ENCODE data around the gene PLEKHG5.

Gene PLEKHG5

DNA sequence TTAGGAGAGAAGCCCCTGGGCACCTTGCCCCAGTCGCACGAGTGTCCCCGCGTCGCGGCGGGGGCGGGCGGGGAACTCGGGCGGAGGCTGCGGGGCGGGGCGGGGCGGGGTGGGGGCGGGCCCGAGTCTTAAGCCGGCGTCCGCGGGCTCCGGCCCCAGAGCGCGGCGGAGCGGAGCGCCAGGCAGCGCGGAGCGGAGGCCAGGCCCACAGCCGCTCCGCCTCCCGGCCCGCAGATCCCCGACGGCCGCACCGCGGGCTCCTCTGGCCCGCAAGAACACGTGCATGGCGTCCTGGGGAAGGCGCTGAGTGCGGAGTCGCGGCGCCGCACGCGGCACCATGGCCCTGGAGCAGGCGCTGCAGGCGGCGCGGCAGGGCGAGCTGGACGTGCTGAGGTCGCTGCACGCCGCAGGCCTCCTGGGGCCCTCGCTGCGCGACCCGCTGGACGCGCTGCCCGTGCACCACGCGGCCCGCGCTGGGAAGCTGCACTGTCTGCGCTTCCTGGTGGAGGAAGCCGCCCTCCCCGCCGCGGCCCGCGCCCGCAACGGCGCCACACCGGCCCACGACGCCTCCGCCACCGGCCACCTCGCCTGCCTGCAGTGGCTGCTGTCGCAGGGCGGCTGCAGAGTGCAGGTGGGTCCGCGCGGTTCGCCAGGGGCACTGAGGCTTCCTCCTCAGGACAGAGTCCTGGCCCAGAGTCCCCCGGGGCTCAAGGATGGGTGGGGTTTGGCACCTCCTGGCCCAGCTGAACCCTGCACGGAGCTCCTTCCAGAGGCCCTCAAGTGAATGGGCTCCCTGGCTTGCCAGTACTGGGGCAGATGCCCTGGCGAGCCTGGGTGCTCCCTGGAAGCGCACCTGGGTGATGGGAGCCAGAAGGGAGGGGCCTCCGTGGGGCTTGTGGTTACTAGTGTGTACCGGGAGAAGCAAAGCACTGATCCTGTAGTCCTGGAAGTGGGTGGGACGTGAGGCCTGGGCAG lies 66.6 kb downstream of the PLEKHG5 start, which contains the start of gene ESPN:
TSS of gene ESPN (plus strand) at position 158 of the 975 bp plus-strand sequence. CDS start at position 338, 180 bp downstream.
- no peak for DNase-seq

DNA sequence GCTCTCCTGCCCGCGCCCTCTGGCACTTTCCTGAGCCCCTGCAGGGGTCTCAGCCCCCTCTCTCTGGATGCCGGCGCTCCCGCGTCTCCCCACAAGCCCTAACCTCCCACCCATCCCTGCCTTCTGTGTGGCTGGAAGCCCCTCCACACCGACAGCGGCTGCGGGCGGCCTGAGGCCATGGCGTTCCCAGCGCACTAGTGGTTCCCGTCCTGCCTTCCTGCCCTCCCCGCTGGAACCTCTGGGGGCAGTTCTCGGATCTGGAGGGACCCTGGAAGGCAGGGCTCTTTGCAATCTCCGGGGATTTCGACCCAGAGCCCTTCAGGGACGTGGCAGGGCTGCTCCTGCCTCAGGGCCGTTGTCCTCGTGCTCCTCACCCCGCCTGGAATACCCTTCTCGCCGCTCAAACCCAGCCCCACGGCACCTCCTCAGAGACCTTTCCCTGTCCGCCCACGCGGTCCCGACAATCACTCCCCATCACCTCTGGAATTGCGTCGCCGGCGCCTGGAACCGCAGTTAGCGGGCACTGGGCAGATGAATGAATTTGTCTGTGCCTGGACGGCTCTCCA lies 67.4 kb downstream of the PLEKHG5 start:
- no peak for DNase-seq

DNA sequence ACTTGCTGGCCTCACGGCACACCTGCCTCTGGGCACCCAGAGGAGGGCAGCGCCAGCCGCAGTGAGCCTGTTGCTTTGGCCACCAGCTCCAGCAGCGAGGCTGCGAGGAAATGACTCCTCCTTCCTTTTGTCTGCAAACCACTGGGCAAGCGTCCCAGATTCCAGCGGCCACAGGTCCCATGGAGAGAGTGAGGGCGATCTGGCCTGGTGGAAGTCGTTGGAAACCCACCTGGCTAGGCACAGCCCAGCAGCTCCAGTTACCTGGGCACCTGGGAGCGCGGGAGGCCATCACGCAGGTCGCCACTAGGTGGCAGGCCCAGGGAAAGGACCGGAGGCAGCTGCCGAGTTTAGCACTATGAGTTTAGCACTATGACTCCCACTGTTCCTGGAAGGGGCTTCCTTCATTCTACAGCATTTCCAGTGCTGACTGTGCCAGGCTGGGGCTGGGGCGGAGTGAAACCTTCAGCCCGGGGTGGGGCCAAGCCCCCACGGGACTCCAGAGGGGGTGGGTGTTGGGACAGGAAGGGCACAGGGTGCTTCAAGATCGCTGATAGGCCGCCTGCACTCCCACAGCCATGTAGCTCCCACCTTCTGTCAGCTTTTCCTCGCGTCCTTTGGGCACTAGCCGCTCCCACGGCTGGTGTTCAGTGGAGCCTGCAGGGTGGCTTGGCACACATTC lies 68.0 kb downstream of the PLEKHG5 start:
- peak; percentile 63 for DNase-seq

DNA sequence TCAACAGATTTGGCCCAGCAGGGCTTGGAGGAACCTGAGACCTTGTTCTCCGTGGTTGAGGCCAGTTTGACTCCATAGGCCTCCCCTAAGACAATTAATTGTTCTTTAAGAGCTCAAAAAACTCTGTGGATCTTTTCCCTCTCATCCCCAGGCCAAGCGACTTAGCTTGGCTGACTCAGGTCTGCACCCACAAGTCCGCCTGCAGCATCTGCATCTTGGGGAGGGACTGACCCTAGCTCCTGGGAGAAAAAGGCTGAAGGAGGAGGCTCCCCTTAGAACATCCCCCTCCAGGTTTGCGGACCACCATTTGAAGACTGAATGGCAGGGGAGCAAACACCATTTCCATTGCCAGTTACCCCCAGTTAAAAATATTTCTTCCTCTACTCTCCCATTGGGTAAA lies 70.2 kb downstream of the PLEKHG5 start:
- no peak for DNase-seq

DNA sequence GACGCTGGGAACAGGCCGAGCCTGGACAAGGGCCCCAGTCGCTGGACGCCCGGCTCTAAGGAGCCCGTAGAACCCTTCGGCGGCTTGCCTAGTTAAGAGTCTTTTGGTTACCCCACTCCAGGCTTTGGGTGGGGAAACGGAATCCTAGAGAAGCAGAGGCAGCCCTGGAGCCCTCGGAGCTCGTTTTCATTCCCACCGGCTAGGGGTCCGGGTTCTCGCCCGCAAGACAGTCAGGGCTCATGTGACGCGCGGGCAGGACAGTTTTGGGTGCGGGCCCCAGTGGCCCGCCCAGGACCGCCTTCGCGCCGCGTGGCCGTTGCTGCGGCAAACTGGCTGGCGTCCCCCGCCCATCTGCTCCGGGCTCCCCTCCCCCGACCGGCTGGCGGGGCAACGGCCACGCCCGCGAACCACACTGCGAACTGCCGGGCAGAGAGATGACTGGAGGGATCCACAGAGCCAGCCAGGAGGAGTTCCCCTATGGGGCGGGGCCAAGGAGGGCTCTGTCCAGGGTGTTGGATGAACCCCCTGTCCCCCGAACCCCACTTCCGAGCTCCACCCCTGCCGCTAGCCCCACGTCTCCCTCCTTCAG lies 70.9 kb downstream of the PLEKHG5 start:
- no peak for DNase-seq

DNA sequence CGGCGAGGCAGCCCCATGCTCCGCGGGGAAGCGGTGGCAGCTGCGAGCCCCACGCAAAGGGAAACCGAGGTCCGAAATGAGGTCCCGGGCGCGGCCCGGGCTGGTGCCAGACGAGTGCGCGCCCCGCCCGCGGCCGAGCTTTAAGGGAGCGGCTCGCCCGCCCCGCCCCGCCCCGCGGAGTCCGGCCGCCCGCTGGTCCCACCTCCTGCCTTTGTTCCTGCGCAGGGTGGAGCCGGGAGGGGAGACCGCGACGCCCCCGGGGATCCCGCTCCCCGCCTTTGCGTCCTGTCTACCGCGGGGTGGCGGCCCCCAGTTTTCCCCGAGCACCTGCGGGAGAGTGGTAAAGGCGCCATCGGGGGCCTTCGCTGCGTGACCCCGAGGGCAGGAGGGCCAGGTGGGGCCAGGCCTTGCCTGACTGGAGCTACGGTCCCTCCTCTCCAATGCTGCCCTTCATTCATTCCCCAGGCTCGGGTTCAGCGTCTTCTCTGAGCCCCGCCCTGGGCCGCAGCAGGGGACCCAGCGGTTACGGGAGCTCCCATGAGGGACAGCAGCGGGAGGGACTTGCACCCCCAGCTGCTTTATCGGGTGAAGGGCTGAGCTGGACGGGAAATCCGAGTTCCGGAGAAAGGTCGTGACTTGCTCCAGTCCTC lies 71.5 kb downstream of the PLEKHG5 start, which contains the start of gene HES2:
TSS of gene HES2 (minus strand) at position 116 of the 650 bp plus-strand sequence. CDS start at position 17, 99 bp downstream.
- DNase-seq = no peak

DNA sequence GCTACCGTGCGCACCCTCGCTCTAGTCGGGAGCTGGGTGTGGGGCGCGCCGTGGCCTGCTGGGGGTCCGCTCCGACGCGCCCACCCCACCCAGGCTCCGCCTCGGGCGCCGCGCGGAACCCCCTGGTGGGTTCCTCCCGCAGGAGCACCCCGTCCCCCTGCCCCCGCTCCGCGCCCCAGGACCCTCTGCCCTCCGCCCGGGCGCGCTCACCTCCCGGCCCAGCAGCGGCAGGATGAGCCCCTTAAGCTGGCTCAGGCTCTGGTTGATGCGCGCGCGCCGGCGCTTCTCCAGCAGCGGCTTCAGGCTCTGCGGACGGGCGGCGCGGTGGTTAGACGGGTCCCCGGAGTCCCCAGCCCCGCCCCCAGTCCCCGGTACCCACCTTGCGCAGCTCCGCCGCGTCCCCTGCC lies 72.1 kb downstream of the PLEKHG5 start:
- DNase-seq = no peak

DNA sequence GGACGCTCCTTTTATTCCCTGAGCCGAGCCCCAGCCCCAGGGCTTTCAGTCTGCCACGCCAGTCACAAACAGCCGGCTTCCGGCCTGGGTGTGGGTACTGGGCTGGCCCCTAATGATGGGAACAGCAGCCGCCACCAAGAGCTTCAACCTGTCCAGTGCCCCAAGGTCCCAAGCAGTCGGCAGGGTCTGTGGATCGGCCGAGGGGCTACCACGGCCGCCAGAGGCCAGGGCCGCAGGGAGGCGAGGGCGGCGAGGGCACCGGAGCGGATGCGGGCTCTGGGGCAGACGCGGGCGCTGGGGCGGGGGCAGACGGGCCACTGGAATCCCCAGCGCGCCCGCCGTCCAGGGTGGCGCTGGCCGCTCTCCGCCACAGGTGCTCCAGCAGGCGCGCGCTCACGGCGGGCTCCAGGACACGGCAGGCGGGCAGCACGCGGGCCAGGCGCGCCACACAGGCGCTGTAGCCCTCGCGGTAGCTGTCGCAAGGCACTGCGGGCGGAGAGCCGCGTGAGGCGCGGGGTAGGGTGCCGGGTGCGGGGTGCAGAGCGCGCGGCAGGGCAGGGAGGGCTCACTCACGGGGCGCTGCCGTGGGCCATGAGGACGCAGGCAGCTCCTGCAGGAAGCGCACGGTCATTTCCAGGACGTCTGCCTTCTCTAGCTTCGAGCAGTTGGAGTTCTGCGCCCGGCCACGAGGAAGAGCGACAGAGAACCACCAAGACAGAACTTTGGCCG lies 72.6 kb downstream of the PLEKHG5 start:
- DNase-seq = no peak

DNA sequence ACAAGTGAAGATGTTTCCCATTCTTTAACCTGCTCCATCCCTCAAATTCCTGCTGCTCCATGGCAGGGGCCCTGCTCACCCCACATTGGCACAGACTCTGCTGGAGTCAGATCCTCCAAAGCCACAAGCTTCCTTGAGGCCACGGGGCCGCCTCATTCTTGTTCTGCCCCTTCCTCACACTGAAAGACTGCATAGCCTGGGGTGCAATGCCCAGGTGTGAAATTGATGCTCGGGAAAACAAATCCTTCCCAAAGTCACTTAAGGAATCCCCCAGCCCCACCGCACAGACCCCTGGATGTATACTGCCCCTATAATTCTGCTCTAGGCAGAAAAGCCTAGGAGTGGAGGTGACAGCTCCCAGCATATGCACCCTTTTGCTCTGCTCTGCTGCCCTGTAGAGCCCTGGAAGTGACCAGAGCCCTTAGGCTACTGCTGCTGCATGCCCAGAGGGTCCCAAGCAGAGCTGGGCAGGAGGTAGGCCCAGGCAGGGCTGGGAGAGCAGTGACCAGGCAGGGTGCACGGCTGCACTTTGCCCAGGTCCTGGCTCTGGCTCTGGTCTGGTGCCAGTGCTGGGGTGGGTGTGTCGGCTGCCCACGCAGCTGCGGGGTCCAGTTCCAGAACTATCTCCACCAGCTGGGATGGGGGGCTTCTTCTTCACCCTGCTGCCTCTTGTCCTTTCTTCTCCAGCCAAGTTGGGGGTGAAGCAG lies 73.4 kb downstream of the PLEKHG5 start:
- no peak for DNase-seq
